Cardiac muscle cell (in vitro differentiated cells and primary cell): ENCODE measurements around the gene TOP3A. TPM values are rescaled to one million over a fixed set of nuclear protein-coding genes. Genes with fewer than 3 reads are reported as not detected.

ENCODE experiments used
- DNase-seq, 2 donors: peaks; one replicate each; pipeline versions ENCODE4 v3.0.0 to v3.0.0-alpha.2; 2010 to 2017; ENCODE audit warnings: low read depth in 1 of 2, low spot score in 1 of 2
- H3K27ac ChIP-seq: fragments of 200-600 bp; sonication (generic); 2 replicates; pipeline ENCODE4 v1.5.1; 2016
- H3K27me3 ChIP-seq: fragments of 200-600 bp; sonication (generic); 2 replicates; pipeline ENCODE4 v1.6.0; 2016; ENCODE audit warnings: control low read depth
- H3K36me3 ChIP-seq: fragments of 200-600 bp; sonication (generic); 2 replicates; pipeline ENCODE4 v1.5.1; 2016; ENCODE audit warnings: control low read depth
- H3K4me1 ChIP-seq: fragments of 200-600 bp; sonication (generic); 2 replicates; pipeline ENCODE4 v1.8.1; 2017; ENCODE audit warnings: low read depth, mild to moderate bottlenecking, mixed run types
- H3K4me3 ChIP-seq: fragments of 200-600 bp; sonication (generic); 2 replicates; pipeline ENCODE4 v1.5.1; 2016; ENCODE audit warnings: mild to moderate bottlenecking
- H3K9me3 ChIP-seq: fragments of 200-600 bp; sonication (generic); 2 replicates; pipeline ENCODE4 v1.5.1; 2017; ENCODE audit warnings: low read depth, mild to moderate bottlenecking, control low read depth
- CTCF ChIP-seq: IDR thresholded peaks from 2 replicates; pipeline ENCODE4 v1.5.1; 2012; ENCODE audit warnings: low read depth, mild to moderate bottlenecking, low read length
- polyA plus RNA-seq: library from polyadenylated mRNA; unstranded; fragments of >200 nt; fragmentation: Nextera tagmentation; extraction: Ambion mirVana; gene quantifications from 2 replicates; pipeline ENCODE4 v1.2.1, GENCODE V29; 2016
- total RNA-seq: library from RNA; depleted of rRNA; stranded (reverse); fragments of >200 nt; gene quantifications from 2 replicates; pipeline ENCODE4 v1.2.3, GENCODE V29; 2016

The TOP3A gene
- total and polyA plus RNA-seq, 2 experiments from 2014 or later, result 22.7 to 40.1 TPM

- Histone ChIP-seq H3K9me3 (no peaks in the 10 kb centered on the region), H3K4me1 (no peaks in the 10 kb centered on the region), H3K4me3 (no peak overlapping the region), H3K36me3 (peaks cover 13% of the 10 kb centered on the region), H3K27ac (no peak overlapping the region), H3K27me3 (no peaks in the 10 kb centered on the region)
- no peak for DNase-seq
- TF ChIP-seq CTCF, result no peak
Observed at GRCh38 chr17:18327093-18327492, 12.3 kb upstream of the TOP3A start.

GRCh38 chr17:18326572-18326971 is 11.8 kb upstream of the TOP3A start:
- H3K27ac ChIP-seq, result no peak overlapping the region
- H3K9me3 ChIP-seq, result no peaks in the 10 kb centered on the region
- H3K4me1 ChIP-seq, result no peaks in the 10 kb centered on the region
- peaks cover 13% of the 10 kb centered on the region for H3K36me3 ChIP-seq
- no peak overlapping the region for H3K4me3 ChIP-seq
- TF ChIP-seq CTCF, result no peak
- H3K27me3 ChIP-seq, result no peaks in the 10 kb centered on the region
- DNase-seq, result no peak

- DNase-seq, result no peak
- no peaks in the 10 kb centered on the region for H3K4me1 ChIP-seq
- H3K27ac ChIP-seq, result no peak overlapping the region
- no peaks in the 10 kb centered on the region for H3K9me3 ChIP-seq
- H3K4me3 ChIP-seq, result no peak overlapping the region
- TF ChIP-seq CTCF, result no peak
- peaks cover 13% of the 10 kb centered on the region for H3K36me3 ChIP-seq
- no peaks in the 10 kb centered on the region for H3K27me3 ChIP-seq
Observed at GRCh38 chr17:18326039-18326438, 11.2 kb upstream of the TOP3A start.

GRCh38 chr17:18324140-18325050 is 9.6 kb upstream of the TOP3A start:
- H3K36me3 ChIP-seq, result peaks cover 13% of the 10 kb centered on the region
- H3K4me1 ChIP-seq, result no peaks in the 10 kb centered on the region
- H3K27me3 ChIP-seq, result no peaks in the 10 kb centered on the region
- TF ChIP-seq CTCF, result no peak
- H3K27ac ChIP-seq, result no peak overlapping the region
- H3K4me3 ChIP-seq, result no peak overlapping the region
- no peaks in the 10 kb centered on the region for H3K9me3 ChIP-seq
- DNase-seq, result no peak

GRCh38 chr17:18323507-18324139 is 8.8 kb upstream of the TOP3A start:
- Histone ChIP-seq H3K27ac (no peak overlapping the region), H3K4me3 (no peak overlapping the region), H3K9me3 (no peaks in the 10 kb centered on the region), H3K27me3 (no peaks in the 10 kb centered on the region), H3K4me1 (no peaks in the 10 kb centered on the region), H3K36me3 (peaks cover 13% of the 10 kb centered on the region)
- no peak for TF ChIP-seq CTCF
- DNase-seq, result no peak
